ENCODE results near the gene ZNF560.

Gene ZNF560

DNA sequence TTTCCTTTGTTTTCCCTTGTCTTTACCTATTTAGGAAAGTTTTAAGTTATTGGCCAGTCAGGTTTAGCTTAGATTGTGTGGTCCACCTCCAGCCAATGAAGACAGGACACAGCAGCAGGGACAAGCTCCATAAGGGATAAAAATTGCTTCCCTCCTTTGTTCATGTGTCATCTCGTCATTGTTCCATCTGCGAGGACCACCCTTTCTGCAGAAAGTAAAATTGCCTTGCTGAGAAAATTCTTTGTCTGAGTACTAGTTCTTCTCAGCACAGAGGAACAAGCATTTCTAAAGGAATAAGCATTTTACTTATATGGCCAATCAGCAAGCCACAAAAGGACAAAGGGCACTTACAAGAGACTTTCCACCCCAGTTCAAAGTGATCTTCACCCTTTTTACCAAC lies 11.4 kb downstream of the ZNF560 start:
- no peaks in the 10 kb centered on the region for H3K4me1 Mint-ChIP-seq (ENCODE audit: low read depth)
- no peaks in the 10 kb centered on the region for H3K27me3 Mint-ChIP-seq (ENCODE audit: low read depth)
- peaks cover 62% of the 10 kb centered on the region for H3K9me3 Mint-ChIP-seq
- H3K36me3 Mint-ChIP-seq (ENCODE audit: low read depth): peaks cover 5% of the 10 kb centered on the region
- H3K4me3 Mint-ChIP-seq: no peak overlapping the region
- DNase-seq (ENCODE audit: low spot score): no peak
- no peak overlapping the region for H3K27ac Mint-ChIP-seq

DNA sequence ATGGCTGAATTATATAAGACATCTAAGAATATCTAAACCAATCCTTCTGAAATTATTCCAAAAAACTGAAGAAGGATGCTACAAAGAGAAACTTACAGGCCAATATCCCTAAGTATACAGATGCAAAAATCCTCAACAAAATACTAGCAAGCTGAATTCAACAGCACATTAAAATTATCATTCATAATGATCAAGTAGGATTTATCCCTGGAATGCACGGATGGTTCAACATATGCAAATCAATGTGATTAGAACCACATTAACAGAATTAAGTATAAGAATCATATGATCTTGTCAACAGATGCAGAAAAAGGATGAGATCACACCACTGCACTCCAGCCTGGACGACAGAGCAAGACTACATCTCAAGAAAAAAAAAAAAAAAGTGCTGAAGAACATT lies 13.3 kb downstream of the ZNF560 start:
- no peak for DNase-seq (ENCODE audit: low spot score)
- peaks cover 5% of the 10 kb centered on the region for H3K36me3 Mint-ChIP-seq (ENCODE audit: low read depth)
- peaks cover 63% of the 10 kb centered on the region for H3K9me3 Mint-ChIP-seq
- no peaks in the 10 kb centered on the region for H3K27me3 Mint-ChIP-seq (ENCODE audit: low read depth)
- H3K4me1 Mint-ChIP-seq (ENCODE audit: low read depth): no peaks in the 10 kb centered on the region
- H3K27ac Mint-ChIP-seq: no peak overlapping the region
- H3K4me3 Mint-ChIP-seq: no peak overlapping the region

DNA sequence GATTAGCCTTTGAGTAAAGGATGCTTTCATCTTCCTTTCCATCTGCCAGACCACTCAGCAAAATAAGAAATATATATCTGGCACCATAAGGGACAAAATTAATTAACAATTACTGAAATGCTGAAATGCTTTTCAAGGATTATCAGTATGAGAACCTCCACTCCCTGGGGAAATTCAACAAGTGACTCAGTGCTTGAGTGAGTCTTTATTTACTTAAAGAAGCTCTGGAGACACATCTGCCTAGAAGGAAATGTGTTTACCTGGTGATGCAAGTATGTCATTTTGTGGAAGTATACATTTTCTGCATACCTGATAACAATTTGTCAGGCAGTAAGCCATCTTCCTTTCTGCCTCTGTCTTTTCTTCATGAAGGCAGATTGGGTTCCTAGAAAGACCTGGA lies 23.4 kb downstream of the ZNF560 start:
- DNase-seq (ENCODE audit: low spot score): no peak
- Mint-ChIP-seq H3K9me3 (peaks cover 57% of the 10 kb centered on the region), H3K36me3 (ENCODE audit: low read depth) (no peaks in the 10 kb centered on the region), H3K27me3 (ENCODE audit: low read depth) (no peaks in the 10 kb centered on the region), H3K27ac (no peak overlapping the region), H3K4me1 (ENCODE audit: low read depth) (no peaks in the 10 kb centered on the region), H3K4me3 (no peak overlapping the region)

DNA sequence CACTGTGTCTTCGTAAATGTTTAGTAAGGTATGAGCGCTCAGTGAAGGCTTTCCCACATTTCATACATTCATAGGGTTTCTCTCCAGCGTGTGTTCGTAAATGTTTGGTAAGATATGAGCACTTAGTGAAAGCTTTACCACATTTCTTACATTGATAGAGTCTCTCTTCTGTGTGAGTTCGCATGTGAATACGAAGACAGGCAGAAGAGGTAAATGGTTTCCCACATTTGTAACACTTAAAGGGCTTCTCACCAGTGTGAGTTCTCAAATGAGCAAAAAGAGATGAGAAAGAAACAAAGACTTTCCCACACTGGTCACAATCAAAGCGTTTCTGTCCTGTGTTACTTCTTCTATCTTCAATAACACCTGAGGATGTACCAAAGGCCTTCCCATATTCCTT lies 31.3 kb downstream of the ZNF560 start:
- no peaks in the 10 kb centered on the region for H3K27me3 Mint-ChIP-seq (ENCODE audit: low read depth)
- no peaks in the 10 kb centered on the region for H3K4me1 Mint-ChIP-seq (ENCODE audit: low read depth)
- no peak for DNase-seq (ENCODE audit: low spot score)
- no peaks in the 10 kb centered on the region for H3K36me3 Mint-ChIP-seq (ENCODE audit: low read depth)
- H3K9me3 Mint-ChIP-seq: peaks cover 72% of the 10 kb centered on the region
- no peak overlapping the region for H3K27ac Mint-ChIP-seq
- no peak overlapping the region for H3K4me3 Mint-ChIP-seq

DNA sequence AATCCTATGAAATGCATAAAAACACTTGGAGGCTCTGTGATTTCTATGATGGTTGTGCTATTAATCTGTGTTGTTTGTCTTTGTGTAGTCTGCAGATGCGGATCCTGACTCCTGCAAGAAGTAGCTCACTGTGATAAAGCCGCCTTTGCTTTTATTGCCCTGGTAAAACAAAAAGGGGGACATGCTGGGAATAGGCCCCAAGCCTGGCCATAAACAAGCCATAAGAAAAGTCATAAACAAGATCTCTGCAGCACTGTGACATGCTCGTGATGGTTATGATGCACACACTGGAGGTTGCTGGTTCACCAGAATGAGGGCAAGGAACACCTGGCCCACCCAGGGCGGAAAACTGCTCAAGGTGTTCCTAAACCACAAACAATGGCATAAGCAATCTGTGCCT lies 36.5 kb downstream of the ZNF560 start:
- H3K9me3 Mint-ChIP-seq: peaks cover 81% of the 10 kb centered on the region
- DNase-seq (ENCODE audit: low spot score): no peak
- H3K4me1 Mint-ChIP-seq (ENCODE audit: low read depth): no peaks in the 10 kb centered on the region
- H3K27me3 Mint-ChIP-seq (ENCODE audit: low read depth): no peaks in the 10 kb centered on the region
- no peak overlapping the region for H3K27ac Mint-ChIP-seq
- peaks cover 2% of the 10 kb centered on the region for H3K36me3 Mint-ChIP-seq (ENCODE audit: low read depth)
- no peak overlapping the region for H3K4me3 Mint-ChIP-seq

DNA sequence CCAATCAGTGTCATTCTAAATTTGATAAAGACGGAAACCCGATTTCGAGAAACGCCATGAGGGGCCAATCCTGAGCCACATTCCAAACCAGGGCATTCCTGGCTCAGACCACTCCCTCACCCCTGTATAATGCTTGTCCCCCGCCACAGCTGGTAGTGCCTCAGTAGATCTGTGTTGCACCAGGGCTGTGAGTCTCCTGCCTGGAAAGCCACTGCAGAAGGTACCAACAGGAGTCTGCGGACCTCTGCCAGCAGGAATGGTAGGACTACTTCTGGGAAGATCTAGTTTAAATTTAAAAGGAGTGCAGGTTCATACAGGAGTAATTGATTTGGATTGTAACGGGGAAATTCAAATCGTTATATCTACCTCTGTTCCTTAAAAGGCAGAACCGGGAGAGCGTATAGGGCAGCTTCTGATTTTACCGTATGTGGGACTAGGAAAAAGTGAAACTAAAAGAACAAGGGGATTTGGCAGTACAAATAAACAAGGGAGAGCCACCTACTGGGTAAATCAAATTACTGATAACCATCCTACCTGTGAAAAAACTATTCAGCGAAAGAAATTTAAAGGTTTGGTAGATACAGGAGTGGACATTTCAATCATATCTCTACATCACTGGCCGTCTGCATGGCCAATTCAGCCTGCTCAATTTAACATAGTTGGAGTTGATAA lies 42.3 kb downstream of the ZNF560 start:
- Mint-ChIP-seq H3K36me3 (ENCODE audit: low read depth) (no peaks in the 10 kb centered on the region), H3K9me3 (peaks cover 79% of the 10 kb centered on the region), H3K27me3 (ENCODE audit: low read depth) (no peaks in the 10 kb centered on the region), H3K27ac (no peak overlapping the region), H3K4me3 (no peak overlapping the region), H3K4me1 (ENCODE audit: low read depth) (no peaks in the 10 kb centered on the region)
- no peak for DNase-seq (ENCODE audit: low spot score)

DNA sequence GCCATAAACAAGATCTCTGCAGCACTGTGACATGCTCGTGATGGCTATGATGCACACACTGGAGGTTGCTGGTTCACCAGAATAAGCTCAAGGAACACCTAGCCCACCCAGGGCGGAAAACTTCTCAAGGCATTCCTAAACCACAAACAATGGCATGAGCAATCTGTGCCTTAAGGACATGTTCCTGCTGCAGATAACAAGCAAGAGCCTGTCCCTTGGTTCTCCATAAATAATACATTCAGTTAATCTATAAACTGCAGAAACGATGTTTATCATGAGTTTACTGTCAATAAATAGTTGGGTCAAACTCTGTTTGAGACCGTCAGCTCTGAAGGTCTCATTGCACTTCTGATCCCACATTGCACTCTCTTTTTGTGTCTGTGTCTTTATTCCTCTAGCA lies 44.5 kb downstream of the ZNF560 start:
- no peaks in the 10 kb centered on the region for H3K27me3 Mint-ChIP-seq (ENCODE audit: low read depth)
- H3K36me3 Mint-ChIP-seq (ENCODE audit: low read depth): peaks cover 4% of the 10 kb centered on the region
- H3K27ac Mint-ChIP-seq: no peak overlapping the region
- peaks cover 71% of the 10 kb centered on the region for H3K9me3 Mint-ChIP-seq
- H3K4me1 Mint-ChIP-seq (ENCODE audit: low read depth): no peaks in the 10 kb centered on the region
- no peak for DNase-seq (ENCODE audit: low spot score)
- no peak overlapping the region for H3K4me3 Mint-ChIP-seq

DNA sequence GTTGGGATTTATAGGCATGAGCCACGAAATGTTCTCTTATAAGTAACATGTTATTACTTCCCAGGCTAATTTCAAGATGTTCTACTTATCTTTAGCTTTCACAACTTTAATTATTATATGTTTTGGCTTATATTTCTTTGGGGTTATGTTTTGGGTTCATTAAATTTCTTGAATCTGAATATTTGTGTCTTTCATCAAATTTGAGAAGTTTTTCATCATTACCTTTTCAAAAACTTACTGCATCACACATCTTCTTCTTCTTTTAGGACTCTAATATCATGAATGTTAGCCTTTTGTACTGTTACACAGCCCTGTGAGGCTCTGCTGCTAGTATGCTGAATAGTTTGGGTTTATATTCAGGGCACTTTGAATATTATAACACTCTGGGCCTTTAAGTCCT lies 53.4 kb downstream of the ZNF560 start:
- H3K36me3 Mint-ChIP-seq (ENCODE audit: low read depth): peaks cover 5% of the 10 kb centered on the region
- H3K4me1 Mint-ChIP-seq (ENCODE audit: low read depth): no peaks in the 10 kb centered on the region

DNA sequence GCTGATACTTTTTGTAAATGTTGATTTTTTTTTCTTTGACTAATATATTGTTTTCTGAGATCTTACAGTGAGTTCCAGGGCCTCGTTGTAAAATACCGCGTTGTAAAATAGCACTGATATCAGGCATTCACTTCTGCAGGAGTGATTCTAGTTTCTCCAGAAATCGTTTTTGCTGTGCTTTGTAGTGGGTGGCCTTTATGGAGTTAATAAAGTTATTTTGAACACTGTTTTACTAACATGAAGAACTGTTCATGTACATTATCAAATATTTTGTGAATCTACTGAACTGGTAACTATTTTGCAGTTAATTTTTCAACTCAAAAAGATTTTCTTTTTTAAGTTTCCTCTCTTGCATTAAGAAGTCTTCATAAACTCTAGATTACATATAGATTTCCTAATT lies 62.1 kb downstream of the ZNF560 start:
- H3K27ac Mint-ChIP-seq: peak overlapping the region; percentile 98
- H3K36me3 Mint-ChIP-seq (ENCODE audit: low read depth): peaks cover 31% of the 10 kb centered on the region
- peak overlapping the region; percentile 97 for H3K4me3 Mint-ChIP-seq

More for the DNA sequence above, 53.4 kb downstream of the ZNF560 start:
- Mint-ChIP-seq H3K27me3 (ENCODE audit: low read depth) (no peaks in the 10 kb centered on the region), H3K27ac (no peak overlapping the region), H3K9me3 (peaks cover 59% of the 10 kb centered on the region), H3K4me3 (no peak overlapping the region)
- no peak for DNase-seq (ENCODE audit: low spot score)

DNA sequence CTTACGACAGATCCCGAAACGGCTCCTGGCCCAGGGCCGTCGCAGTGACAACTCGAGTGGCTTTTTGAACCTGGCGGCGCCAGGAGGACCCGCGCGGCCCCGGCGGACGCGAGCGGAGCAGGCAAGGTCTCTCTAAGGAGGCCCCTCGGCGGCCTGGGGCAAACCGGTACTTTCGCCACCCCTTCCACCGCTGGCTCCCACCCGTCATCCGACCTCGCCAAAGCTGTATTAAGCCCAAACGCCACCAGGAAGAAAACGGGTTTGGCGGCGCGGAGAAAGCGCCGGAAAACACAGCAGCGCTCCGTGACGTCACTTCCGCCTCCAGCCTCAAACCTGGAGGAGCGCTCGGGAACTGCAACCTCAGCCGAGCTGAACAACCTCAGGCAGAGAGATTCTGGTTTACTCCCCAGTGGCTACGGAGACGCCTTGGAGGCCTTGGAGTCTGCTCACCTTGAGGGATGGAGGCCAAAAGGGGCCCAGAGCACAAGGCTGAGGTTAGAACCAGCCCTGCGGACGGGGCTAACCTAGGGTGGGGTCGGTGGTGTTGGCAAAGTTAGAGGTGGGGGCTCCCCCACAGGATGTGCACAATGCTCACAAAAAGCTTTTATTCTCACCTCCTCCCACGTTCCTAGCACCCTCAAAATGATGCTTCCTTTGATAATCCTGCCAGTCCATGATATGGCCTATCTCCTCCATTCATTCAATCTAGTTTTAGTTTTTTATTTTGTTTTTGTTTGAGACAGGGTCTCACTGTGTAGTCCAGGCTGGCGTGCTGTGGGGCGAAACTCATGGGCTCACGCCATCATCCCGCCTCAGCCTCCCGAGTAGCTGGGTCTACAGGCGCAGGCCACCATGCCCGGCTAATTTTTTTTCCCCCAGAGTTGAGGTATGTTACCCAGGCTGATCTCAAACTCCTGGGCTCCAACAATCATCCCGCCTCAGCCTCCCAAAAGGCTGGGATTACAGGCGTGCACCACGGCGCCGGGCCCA lies 62.8 kb downstream of the ZNF560 start, which contains the start of gene ZNF266:
Gene ZNF266, minus strand, starts transcription at position 295 of the 990 bp plus-strand sequence. CDS start 15,484 bp downstream, outside the sequence.
- Mint-ChIP-seq H3K4me1 (ENCODE audit: low read depth) (peaks cover 15% of the 10 kb centered on the region), H3K36me3 (ENCODE audit: low read depth) (peaks cover 39% of the 10 kb centered on the region), H3K27me3 (ENCODE audit: low read depth) (no peaks in the 10 kb centered on the region)

More for the DNA sequence above, 62.1 kb downstream of the ZNF560 start:
- peaks cover 18% of the 10 kb centered on the region for H3K9me3 Mint-ChIP-seq
- H3K4me1 Mint-ChIP-seq (ENCODE audit: low read depth): peaks cover 15% of the 10 kb centered on the region
- DNase-seq (ENCODE audit: low spot score): no peak
- no peaks in the 10 kb centered on the region for H3K27me3 Mint-ChIP-seq (ENCODE audit: low read depth)

DNA sequence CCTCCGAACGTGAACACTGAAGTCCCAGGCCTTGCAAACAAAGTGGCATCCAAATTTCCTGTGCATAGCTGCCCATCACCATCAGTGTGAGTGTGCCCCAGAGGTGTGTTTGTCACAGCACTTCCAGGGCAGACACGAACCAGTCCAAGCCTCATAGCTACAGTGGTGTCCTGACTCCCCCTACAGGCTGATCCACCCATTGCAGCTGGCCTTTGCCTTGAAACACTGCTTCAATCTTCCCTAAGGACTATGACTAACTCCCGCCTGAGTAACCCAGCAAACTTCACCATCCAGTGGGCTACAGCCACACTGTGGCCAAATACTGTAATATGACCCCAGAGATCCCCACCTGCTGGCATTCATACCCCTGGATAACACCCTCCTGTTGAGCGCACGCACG lies 66.9 kb downstream of the ZNF560 start:
- no peak overlapping the region for H3K27ac Mint-ChIP-seq
- H3K4me1 Mint-ChIP-seq (ENCODE audit: low read depth): peaks cover 15% of the 10 kb centered on the region
- no peaks in the 10 kb centered on the region for H3K27me3 Mint-ChIP-seq (ENCODE audit: low read depth)
- H3K4me3 Mint-ChIP-seq: no peak overlapping the region
- peaks cover 22% of the 10 kb centered on the region for H3K9me3 Mint-ChIP-seq
- peak; percentile 15 for DNase-seq (ENCODE audit: low spot score)
- peaks cover 74% of the 10 kb centered on the region for H3K36me3 Mint-ChIP-seq (ENCODE audit: low read depth)

More for the DNA sequence above, 62.8 kb downstream of the ZNF560 start, which contains the start of gene ZNF266:
- peak; percentile 91 for DNase-seq (ENCODE audit: low spot score)
- Mint-ChIP-seq H3K27ac (peak within 1 kb of the TSS; percentile 98), H3K9me3 (peaks cover 18% of the 10 kb centered on the region), H3K4me3 (peak within 1 kb of the TSS; percentile 97)

DNA sequence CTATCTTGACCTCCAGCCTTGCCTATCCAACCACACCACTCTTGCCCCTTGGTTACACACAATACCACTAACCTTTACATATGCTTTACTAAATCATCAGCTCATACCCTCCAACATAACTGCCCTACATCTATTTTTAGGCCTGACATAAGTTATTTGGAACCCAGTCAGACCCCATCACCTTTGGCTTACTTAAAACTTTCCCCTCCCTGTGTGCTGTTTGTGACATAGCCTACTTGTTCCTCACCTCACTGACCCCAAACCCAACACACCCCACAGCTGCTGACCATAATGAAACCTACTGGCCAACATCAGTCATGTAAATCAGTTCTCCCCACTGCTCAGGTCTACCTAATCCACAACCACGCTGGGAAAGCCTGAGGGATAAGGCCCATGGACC lies 68.0 kb downstream of the ZNF560 start:
- Mint-ChIP-seq H3K27ac (no peak overlapping the region), H3K27me3 (ENCODE audit: low read depth) (no peaks in the 10 kb centered on the region), H3K9me3 (peaks cover 26% of the 10 kb centered on the region), H3K4me1 (ENCODE audit: low read depth) (peaks cover 12% of the 10 kb centered on the region), H3K36me3 (ENCODE audit: low read depth) (peaks cover 84% of the 10 kb centered on the region), H3K4me3 (no peak overlapping the region)
- no peak for DNase-seq (ENCODE audit: low spot score)

DNA sequence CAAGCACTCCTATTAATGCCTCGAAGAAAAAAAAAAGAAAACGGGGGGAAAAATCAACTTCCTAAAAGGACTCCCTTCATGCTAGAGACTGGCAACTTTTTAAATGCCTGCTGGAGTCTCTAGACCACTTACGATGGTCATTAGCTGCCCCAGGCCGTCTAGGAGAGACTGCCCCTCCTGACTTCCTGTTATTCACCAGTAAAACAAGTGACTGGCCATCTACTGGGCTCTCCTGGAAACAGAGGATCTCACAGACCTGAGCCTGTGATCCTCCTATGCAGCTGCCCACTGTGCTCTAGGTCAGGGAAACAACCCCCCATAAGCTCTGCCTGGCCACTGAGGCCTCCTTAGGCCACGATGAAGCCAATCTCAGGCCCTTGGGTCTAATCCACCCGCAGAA lies 70.5 kb downstream of the ZNF560 start:
- H3K4me3 Mint-ChIP-seq: no peak overlapping the region
- H3K4me1 Mint-ChIP-seq (ENCODE audit: low read depth): peaks cover 2% of the 10 kb centered on the region
- DNase-seq (ENCODE audit: low spot score): no peak
- peaks cover 41% of the 10 kb centered on the region for H3K9me3 Mint-ChIP-seq
- H3K36me3 Mint-ChIP-seq (ENCODE audit: low read depth): peaks cover 91% of the 10 kb centered on the region
- H3K27ac Mint-ChIP-seq: no peak overlapping the region
- no peaks in the 10 kb centered on the region for H3K27me3 Mint-ChIP-seq (ENCODE audit: low read depth)
